ENCODE data around the gene LRRN2.

LRRN2 gene

GRCh38 chr1:204602871-204603542, 82.5 kb downstream of the LRRN2 start:
- DNase-seq (ENCODE audit: low read depth in 3 of 3, low spot score in 1 of 3) = no peak

DNA sequence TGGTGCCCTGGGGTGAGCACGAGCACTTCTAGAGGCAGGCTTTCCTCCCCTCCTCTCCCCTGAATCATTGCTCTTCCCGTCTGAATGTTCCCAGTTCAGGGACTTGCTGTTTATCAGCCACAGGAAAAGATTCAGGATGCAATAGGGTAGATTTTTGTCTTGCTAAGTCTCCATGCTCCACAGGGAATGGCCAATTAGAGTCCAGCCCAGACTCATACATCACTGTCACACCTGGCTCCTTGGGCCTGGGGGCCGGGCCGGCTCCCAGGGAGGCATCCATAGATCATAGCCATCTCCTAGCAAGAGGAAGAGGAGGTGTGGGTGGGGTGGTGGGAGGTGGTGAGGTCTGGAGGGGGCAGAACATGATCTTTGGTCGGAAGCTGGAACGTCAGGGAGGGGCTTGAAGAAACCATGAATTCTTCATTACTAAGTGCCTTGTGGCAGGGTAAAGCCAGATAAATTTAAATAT, 83.4 kb downstream of the LRRN2 start:
- no peak for DNase-seq (ENCODE audit: low read depth in 3 of 3, low spot score in 1 of 3)

DNA sequence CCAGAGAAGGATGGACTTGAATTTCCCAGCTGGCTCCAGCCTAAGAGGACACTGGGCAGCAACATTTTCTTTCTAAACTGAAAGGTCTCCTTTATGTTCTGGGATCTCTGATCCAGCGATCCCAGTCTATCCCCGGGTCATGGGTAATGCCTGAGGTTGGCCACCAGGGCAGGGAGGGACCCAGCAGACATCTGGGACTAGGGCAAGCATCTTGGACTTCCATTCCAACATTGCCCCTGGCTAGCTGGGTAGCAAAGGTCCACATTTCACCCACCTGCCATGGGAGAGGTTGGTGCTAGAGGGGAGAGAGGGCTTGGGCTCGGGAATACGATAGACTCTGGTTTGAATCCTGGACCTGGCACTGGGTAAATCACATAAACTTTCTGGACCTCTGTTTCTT, 84.6 kb downstream of the LRRN2 start:
- DNase-seq (ENCODE audit: low read depth in 3 of 3, low spot score in 1 of 3) = no peak

DNA sequence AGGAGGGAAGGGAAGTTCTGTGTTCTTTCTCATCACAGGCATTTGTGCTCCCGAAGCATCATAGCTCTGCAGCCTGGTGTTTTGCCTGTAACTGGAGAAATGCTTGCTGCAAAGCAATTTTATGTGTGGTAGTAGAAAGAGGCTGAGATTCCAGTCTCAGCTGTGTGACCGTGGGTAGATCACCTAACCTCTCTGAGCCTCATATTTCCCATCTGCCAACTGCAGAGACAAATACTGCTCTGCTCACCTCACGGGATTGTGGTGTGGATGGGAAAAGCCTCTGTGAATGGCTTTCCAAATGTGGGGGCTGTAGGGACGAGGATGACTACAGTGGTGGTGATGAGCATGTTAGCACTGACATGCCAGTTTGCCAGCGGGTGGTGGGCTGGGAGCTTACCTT, 85.3 kb downstream of the LRRN2 start:
- no peak for DNase-seq (ENCODE audit: low read depth in 3 of 3, low spot score in 1 of 3)

DNA sequence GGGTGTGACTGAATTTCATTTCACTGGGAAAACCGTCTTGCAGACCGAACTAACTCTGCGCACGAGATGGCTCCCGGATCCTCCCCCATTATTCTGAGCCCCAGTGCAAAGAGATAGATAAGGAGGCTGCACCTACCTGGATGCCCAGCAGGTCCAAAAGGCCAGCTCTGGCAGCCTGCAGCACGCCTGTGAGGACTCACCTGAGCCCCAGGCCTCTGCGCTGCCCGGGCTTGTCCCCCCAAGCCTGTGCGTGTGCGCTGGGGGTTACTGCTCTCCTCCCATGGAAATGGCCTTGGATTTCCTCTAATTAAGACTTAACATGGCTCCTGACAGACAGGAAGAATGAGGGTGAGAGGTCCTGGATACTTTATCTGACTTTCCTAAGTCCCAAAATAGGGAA, 85.9 kb downstream of the LRRN2 start:
- DNase-seq (ENCODE audit: low read depth in 3 of 3, low spot score in 1 of 3) = no peak

- DNase-seq (ENCODE audit: low read depth in 3 of 3, low spot score in 1 of 3) = no peak
Observed at GRCh38 chr1:204599098-204599497, 86.4 kb downstream of the LRRN2 start.

GRCh38 chr1:204598319-204598969, 87.1 kb downstream of the LRRN2 start:
- DNase-seq (ENCODE audit: low read depth in 3 of 3, low spot score in 1 of 3) = no peak

DNA sequence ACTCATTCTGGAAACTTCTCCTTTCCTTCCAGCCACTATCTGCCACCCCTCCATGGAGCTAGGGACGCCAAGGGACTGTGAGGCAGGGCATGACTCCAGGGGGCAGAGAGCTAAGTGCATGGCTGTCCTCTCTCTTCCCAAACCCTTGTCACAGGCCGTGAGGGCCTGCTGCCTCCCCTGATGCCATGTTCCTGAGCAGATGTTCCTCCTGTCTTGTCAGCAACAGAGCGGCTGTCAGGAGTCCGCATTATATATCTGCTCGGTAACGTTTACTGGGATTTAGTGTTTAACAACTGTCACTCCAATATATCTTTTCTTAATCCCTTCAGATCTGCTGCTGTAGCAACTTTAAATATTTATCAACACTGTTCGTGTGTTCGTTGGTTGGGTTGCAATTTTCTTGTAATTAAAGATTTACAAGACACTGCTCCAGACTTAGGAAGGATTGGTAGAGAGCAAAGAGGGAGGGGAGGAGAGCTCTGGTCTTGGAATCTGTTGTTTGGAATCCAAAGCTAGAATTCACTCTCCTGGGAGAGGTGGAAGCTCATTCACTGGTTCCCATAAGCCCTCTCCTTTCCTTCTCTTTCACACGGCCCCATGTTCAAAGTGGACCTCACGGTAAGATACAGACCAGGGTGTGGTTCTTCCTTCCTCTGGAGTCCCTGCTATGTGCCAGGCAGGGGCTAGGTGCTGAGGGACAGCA, 93.1 kb downstream of the LRRN2 start:
- no peak for DNase-seq (ENCODE audit: low read depth in 3 of 3, low spot score in 1 of 3)

- no peak for DNase-seq (ENCODE audit: low read depth in 3 of 3, low spot score in 1 of 3)
Observed at GRCh38 chr1:204591473-204592090, 94.0 kb downstream of the LRRN2 start.

GRCh38 chr1:204589409-204590038, 96.0 kb downstream of the LRRN2 start:
- no peak for DNase-seq (ENCODE audit: low read depth in 3 of 3, low spot score in 1 of 3)

GRCh38 chr1:204588826-204589225, 96.7 kb downstream of the LRRN2 start:
- no peak for DNase-seq (ENCODE audit: low read depth in 3 of 3, low spot score in 1 of 3)

DNA sequence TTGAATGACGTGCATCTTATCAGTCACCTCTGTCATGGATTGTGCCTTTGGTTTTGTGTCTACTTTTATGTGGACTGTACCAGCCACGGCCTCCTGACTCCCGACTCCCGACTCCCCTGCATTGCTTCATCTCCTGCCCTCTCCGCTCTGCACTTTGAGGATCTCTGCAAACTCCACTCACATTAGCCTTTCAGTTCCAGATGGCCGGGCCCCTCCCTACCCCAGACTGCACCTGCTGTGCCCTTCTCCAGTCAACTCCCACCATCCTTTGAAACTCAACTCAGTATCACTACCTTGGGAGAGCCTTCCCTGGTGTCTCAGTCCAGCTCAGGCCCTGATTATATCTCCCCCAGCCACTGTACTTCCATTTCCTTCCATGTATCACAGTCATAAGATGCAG, 97.9 kb downstream of the LRRN2 start:
- DNase-seq (ENCODE audit: low read depth in 3 of 3, low spot score in 1 of 3) = no peak

DNA sequence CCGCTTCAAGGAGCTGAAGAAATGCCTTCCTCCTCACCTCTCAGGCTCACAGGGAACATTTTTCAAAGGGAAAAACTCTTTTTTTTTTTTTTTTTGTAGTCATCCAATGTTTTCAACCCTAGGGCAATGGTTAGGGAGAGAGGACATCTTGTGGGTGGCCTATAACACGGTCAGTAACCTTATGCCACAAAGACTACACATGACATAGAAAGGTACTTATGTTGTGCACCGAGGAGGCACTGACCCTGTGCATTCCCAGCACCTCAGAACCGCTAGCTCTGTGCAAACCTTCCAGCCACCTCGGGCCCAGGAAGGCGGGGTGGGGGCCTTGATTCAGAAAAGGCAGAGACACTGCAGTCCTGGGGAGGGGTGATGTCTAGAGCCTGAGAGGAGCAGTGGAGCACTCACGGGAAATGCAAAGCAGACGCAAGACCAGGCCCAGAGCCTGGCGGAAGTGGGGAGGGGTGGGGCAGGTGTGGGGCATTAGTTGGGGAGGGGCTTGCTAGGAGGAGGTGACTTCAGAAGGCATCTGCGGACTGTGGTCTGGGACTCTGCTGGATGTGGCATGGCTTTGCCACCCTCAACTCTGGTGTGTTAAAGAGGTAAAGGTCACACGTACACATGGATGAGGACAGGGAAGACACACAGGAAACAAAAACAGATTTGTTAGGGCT, 100.7 kb downstream of the LRRN2 start:
- DNase-seq (ENCODE audit: low read depth in 3 of 3, low spot score in 1 of 3) = no peak

GRCh38 chr1:204583909-204584632, 101.5 kb downstream of the LRRN2 start:
- DNase-seq (ENCODE audit: low read depth in 3 of 3, low spot score in 1 of 3) = no peak

GRCh38 chr1:204581759-204582158, 103.8 kb downstream of the LRRN2 start:
- no peak for DNase-seq (ENCODE audit: low read depth in 3 of 3, low spot score in 1 of 3)

DNA sequence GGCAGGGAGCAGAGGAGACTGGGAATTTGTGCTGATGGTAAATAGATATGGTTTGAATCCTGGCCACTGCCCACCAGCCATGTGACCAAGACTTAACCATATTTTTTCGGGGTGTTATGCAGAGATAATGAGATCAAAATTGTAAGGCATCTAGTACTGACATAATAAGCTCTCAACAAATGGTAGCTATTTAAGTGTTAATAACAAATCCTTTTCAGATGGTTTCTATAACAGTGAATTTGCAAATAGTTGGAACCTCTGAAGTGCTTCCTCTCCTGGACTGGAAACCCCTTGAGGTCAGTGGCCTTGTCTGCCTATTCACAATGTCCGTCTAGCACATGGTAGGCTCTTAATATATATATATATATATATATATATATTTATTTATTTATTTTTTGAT, 104.7 kb downstream of the LRRN2 start:
- DNase-seq (ENCODE audit: low read depth in 3 of 3, low spot score in 1 of 3) = no peak

GRCh38 chr1:204579681-204580080, 105.9 kb downstream of the LRRN2 start:
- DNase-seq (ENCODE audit: low read depth in 3 of 3, low spot score in 1 of 3) = no peak

GRCh38 chr1:204578867-204579664, 106.5 kb downstream of the LRRN2 start:
- DNase-seq (ENCODE audit: low read depth in 3 of 3, low spot score in 1 of 3) = no peak

DNA sequence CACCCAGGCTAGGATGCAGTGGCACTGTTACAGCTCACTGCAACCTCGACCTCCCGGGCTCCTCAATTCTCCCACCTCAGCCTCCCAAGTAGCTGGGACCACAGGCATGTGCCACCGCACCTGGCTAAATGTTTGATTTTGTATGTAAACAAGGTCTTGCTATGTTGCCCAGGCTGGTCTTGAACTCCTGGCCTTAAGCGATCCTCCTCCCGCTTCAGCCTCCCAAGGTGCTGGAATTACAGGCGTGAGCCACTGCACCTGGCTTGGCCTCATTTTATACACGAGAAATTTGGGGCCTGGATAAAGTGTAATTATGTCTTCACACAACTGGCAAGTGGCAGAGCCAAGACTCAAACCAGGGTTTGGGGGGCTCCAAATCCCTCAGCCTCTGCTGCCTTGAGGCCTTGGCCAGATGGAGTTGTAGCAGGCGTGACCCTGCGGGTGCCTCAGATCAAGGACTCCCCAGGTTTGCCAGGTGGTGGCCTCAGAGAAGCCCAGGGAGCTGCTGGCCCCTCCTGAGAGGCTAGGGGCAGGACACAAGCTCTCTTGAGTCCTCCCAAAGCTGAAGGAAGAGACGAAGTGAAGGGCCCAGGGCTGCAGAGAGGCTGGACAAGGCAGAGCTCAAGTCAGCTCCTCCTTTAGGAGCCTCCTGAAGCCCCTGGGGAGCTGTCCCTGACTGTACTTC, 107.6 kb downstream of the LRRN2 start:
- DNase-seq (ENCODE audit: low read depth in 3 of 3, low spot score in 1 of 3) = no peak
